ENCODE measurements around the gene TRIM58. TPM values are rescaled to one million over a fixed set of nuclear protein-coding genes. Genes with fewer than 3 reads are reported as not detected.

The TRIM58 gene
- total RNA-seq, 1 experiment from 2014 or later, result 1.7 TPM

- Mint-ChIP-seq H3K27me3 (ENCODE audit: low read depth) (no peaks in the 10 kb centered on the region; the same call in 1 of the 2 replicates), H3K9me3 (peaks cover 56 to 59% of the 10 kb centered on the region in 2 experiments), H3K36me3 (ENCODE audit: insufficient read depth in 1 of 3, low read depth in 3 of 3) (no peaks in the 10 kb centered on the region; a peak in 2 of 7 replicates), H3K27ac (no peak overlapping the region), H3K4me1 (no peaks in the 10 kb centered on the region), H3K4me3 (no peak overlapping the region)
- H3K14ac ChIP-seq (ENCODE audit: insufficient read depth, low read length), result no peak overlapping the region
- no peaks in the 10 kb centered on the region for H3K79me2 ChIP-seq (ENCODE audit: insufficient read depth, low read length)
- H2BK15ac ChIP-seq (ENCODE audit: low read depth, low read length), result no peak overlapping the region
- no peak overlapping the region for H3K9ac ChIP-seq (ENCODE audit: extremely low read depth, insufficient read length, low read length)
- no peak overlapping the region for H4K8ac ChIP-seq (replicated peaks; ENCODE audit: insufficient read length, low read depth, low read length)
- H3K4me1 ChIP-seq (ENCODE audit: insufficient read depth, low read length), result no peaks in the 10 kb centered on the region
- no peak overlapping the region for H3K18ac ChIP-seq (ENCODE audit: insufficient read length, low read depth, low read length)
- H3K4ac ChIP-seq (ENCODE audit: low read depth, low read length), result no peak overlapping the region
- no peak overlapping the region for H3K23ac ChIP-seq (ENCODE audit: insufficient read length, low read depth, low read length)
- H2AK5ac ChIP-seq (ENCODE audit: insufficient read length, low read length), result no peak overlapping the region
- no peak overlapping the region for H3T11ph ChIP-seq (ENCODE audit: low read length)
- H3K9me3 ChIP-seq (ENCODE audit: control insufficient read depth, low read depth, low read length), result peaks cover 9% of the 10 kb centered on the region
- no peaks in the 10 kb centered on the region for H3K23me2 ChIP-seq (ENCODE audit: insufficient read length, low read depth, low read length, poor library complexity, severe bottlenecking)
- no peak overlapping the region for H2BK120ac ChIP-seq (ENCODE audit: low read depth, low read length, poor library complexity, severe bottlenecking)
- H3K56ac ChIP-seq (ENCODE audit: insufficient read length, low read depth, low read length), result no peak overlapping the region
- H2BK12ac ChIP-seq (ENCODE audit: insufficient read length, low read depth, low read length), result no peak overlapping the region
- no CpG with 5 or more reads among the region's 3 CpGs for WGBS (ENCODE audit: extremely low coverage, insufficient read length, low lambda C conversion rate)
- TF ChIP-seq, protein P1, sequence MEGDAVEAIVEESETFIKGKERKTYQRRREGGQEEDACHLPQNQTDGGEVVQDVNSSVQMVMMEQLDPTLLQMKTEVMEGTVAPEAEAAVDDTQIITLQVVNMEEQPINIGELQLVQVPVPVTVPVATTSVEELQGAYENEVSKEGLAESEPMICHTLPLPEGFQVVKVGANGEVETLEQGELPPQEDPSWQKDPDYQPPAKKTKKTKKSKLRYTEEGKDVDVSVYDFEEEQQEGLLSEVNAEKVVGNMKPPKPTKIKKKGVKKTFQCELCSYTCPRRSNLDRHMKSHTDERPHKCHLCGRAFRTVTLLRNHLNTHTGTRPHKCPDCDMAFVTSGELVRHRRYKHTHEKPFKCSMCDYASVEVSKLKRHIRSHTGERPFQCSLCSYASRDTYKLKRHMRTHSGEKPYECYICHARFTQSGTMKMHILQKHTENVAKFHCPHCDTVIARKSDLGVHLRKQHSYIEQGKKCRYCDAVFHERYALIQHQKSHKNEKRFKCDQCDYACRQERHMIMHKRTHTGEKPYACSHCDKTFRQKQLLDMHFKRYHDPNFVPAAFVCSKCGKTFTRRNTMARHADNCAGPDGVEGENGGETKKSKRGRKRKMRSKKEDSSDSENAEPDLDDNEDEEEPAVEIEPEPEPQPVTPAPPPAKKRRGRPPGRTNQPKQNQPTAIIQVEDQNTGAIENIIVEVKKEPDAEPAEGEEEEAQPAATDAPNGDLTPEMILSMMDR (conservative IDR thresholded peaks at IDR 0.05), result 0 out of 3 replicates have a peak, but pooled peaks have one; percentile 16
- no peak for DNase-seq
- H3K79me1 ChIP-seq (ENCODE audit: insufficient read depth, low read depth, low read length, poor library complexity, severe bottlenecking), result no peaks in the 10 kb centered on the region
- H2BK5ac ChIP-seq (ENCODE audit: insufficient read length, low read length), result no peak overlapping the region
- no peak overlapping the region for H4K5ac ChIP-seq (ENCODE audit: insufficient read length, low read depth, low read length)
- H3K27ac ChIP-seq (ENCODE audit: insufficient read length, low read depth, low read length), result no peak overlapping the region
- H2AFZ ChIP-seq (ENCODE audit: low read length), result no peak overlapping the region
- H4K91ac ChIP-seq (ENCODE audit: insufficient read length, low read depth, low read length), result no peak overlapping the region
- no peaks in the 10 kb centered on the region for H4K20me1 ChIP-seq (ENCODE audit: control insufficient read depth, insufficient read depth, insufficient read length)
- no peak overlapping the region for H2BK20ac ChIP-seq (ENCODE audit: low read depth, low read length, poor library complexity, severe bottlenecking)
- no peak overlapping the region for H3K4me2 ChIP-seq (ENCODE audit: insufficient read depth, insufficient read length, low read length)
- H3K27me3 ChIP-seq (ENCODE audit: insufficient read depth, low read length), result no peaks in the 10 kb centered on the region
These were observed 67.0 kb downstream of the TRIM58 start for GRCh38 chr1:247923941-247924340.

Measured in H9 (cell line).